PFSK-1 (cell line): ENCODE measurements around the gene DCAKD.

Source experiments
- FOXP2 ChIP-seq: optimal IDR thresholded peaks from 2 replicates; pipeline ENCODE3; 2011; ENCODE audit warnings: borderline replicate concordance, control low read depth, inconsistent platforms; ENCODE audit not compliant: insufficient read depth; ENCODE audit errors: extremely low read length, extremely low read depth
- POLR2AphosphoS5 ChIP-seq: IDR thresholded peaks from 2 replicates; pipeline ENCODE4 v1.6.1; 2012; ENCODE audit warnings: low read depth, mild to moderate bottlenecking, control low read depth, low read length, moderate library complexity
- SIN3A ChIP-seq: IDR thresholded peaks from 2 replicates; pipeline ENCODE4 v1.6.1; 2012; ENCODE audit warnings: mild to moderate bottlenecking, low read length, moderate library complexity, borderline replicate concordance; ENCODE audit not compliant: insufficient read depth
- TAF1 ChIP-seq: IDR thresholded peaks from 2 replicates; pipeline ENCODE4 v1.6.1; 2012; ENCODE audit warnings: low read length, control low read depth, borderline replicate concordance; ENCODE audit not compliant: insufficient read depth
- TF ChIP-seq, protein P1 (sequence below), 2 experiments: IDR thresholded peaks; 2 replicates each; pipeline versions ENCODE4 v1.6.1 to v1.8.0; 2011 to 2012; ENCODE audit warnings: low read depth in 2 of 2, low read length in 2 of 2, control low read depth in 1 of 2, inconsistent platforms in 1 of 2, mild to moderate bottlenecking in 1 of 2, moderate library complexity in 1 of 2; ENCODE audit not compliant: insufficient read depth in 1 of 2

DNA sequence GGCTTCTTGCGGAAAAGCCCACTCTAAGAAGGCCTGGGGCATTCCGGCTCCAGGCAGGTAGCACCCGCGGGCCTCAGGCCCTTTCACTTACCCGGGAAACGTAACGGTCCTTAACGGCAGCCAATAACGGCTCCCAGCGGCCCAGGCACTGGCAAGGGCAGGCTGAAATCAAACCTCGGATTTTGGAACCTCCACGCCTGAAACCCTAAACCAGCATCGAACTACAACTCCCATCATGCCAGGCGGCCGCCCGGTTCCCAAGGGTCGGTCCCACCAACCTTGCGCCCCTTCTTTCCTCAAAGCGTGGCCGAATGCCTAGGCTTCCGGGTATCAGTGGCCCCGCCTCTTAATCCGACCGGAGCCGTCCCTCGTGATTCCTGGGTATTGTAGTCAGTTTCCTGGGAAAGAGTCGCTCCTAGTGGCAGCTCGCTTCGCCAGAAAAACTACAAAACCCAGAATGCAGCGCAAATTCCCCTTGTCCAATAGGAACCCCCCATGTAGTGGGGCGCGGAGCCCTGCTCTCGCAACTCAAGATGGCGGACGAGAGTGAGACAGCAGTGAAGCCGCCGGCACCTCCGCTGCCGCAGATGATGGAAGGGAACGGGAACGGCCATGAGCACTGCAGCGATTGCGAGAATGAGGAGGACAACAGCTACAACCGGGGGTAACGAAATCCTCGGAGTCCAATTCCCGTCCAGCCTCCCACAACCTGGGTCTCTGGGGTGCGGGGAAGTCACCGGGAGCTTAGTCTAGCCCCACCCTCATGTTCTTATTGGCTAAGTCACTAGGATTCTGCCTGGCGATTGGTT is 9.6 kb upstream of the DCAKD start, which contains the start of gene NMT1:
- TF ChIP-seq, protein P1, sequence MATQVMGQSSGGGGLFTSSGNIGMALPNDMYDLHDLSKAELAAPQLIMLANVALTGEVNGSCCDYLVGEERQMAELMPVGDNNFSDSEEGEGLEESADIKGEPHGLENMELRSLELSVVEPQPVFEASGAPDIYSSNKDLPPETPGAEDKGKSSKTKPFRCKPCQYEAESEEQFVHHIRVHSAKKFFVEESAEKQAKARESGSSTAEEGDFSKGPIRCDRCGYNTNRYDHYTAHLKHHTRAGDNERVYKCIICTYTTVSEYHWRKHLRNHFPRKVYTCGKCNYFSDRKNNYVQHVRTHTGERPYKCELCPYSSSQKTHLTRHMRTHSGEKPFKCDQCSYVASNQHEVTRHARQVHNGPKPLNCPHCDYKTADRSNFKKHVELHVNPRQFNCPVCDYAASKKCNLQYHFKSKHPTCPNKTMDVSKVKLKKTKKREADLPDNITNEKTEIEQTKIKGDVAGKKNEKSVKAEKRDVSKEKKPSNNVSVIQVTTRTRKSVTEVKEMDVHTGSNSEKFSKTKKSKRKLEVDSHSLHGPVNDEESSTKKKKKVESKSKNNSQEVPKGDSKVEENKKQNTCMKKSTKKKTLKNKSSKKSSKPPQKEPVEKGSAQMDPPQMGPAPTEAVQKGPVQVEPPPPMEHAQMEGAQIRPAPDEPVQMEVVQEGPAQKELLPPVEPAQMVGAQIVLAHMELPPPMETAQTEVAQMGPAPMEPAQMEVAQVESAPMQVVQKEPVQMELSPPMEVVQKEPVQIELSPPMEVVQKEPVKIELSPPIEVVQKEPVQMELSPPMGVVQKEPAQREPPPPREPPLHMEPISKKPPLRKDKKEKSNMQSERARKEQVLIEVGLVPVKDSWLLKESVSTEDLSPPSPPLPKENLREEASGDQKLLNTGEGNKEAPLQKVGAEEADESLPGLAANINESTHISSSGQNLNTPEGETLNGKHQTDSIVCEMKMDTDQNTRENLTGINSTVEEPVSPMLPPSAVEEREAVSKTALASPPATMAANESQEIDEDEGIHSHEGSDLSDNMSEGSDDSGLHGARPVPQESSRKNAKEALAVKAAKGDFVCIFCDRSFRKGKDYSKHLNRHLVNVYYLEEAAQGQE (IDR thresholded peaks at IDR 0.05; ENCODE audit: insufficient read depth in 1 of 2, low read depth in 2 of 2, low read length in 2 of 2): peak; percentile 47 to 79; a peak in 2 of 4 replicates
- TF ChIP-seq POLR2AphosphoS5 (peak; percentile 97), TAF1 (peak; percentile 99), SIN3A (no peak), FOXP2 (peak; percentile 10)
